ENCODE measurements around the gene EXOC3L2.

DNA sequence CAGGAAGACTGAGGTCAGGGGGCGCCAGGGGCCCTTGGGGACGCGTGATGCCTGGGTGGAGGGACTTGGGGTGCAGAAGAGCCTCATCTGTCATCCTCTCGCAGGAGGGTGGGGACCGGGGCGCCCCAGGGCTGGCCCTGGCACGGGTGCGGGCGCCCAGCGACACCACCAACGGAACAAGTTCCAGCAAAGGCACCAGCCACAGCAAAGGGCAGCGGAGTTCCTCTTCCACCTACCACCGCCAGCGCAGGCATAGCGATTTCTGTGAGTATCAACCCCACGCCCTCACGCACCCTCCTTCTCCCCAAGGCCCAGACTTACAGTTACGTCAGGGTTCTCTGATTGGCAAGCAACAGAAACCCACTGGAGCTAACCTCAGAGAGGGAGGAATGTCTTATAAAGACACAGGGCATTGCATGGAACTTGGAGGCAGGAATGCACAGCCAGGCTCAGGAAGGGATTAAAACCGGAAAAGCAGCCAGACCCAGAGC, 35.3 kb upstream of the EXOC3L2 start:
- TF ChIP-seq JUN (IDR thresholded peaks at IDR 0.05; ENCODE audit: low read depth, low read length): no peak
- TF ChIP-seq BRCA1 (IDR thresholded peaks at IDR 0.05; ENCODE audit: low read depth, low read length): no peak
- TF ChIP-seq CHD2 (IDR thresholded peaks at IDR 0.05; ENCODE audit: low read length): no peak
- TF ChIP-seq EP300 (IDR thresholded peaks at IDR 0.05; ENCODE audit: borderline replicate concordance in 1 of 2, low read depth in 2 of 2, low read length in 2 of 2): no peak
- no peak for TF ChIP-seq SAP30 (IDR thresholded peaks at IDR 0.05; ENCODE audit: insufficient read depth, insufficient replicate concordance, low read length)
- TF ChIP-seq SP1 (IDR thresholded peaks at IDR 0.05; ENCODE audit: low read depth, low read length): no peak
- no peak for TF ChIP-seq MAX (IDR thresholded peaks at IDR 0.05)
- TF ChIP-seq, protein P1, sequence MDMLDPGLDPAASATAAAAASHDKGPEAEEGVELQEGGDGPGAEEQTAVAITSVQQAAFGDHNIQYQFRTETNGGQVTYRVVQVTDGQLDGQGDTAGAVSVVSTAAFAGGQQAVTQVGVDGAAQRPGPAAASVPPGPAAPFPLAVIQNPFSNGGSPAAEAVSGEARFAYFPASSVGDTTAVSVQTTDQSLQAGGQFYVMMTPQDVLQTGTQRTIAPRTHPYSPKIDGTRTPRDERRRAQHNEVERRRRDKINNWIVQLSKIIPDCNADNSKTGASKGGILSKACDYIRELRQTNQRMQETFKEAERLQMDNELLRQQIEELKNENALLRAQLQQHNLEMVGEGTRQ (IDR thresholded peaks at IDR 0.05; ENCODE audit: low read length): no peak
- no peak for TF ChIP-seq HDAC2 (IDR thresholded peaks at IDR 0.05; ENCODE audit: borderline replicate concordance in 1 of 2, low read depth in 2 of 2, low read length in 2 of 2)
- no peak for TF ChIP-seq TAF1 (IDR thresholded peaks at IDR 0.05; ENCODE audit: low read depth, low read length)
- no peak for TF ChIP-seq CEBPB (IDR thresholded peaks at IDR 0.05; ENCODE audit: low read depth, low read length)
- TF ChIP-seq EGR1 (IDR thresholded peaks at IDR 0.05; ENCODE audit: borderline replicate concordance, low read depth, low read length): no peak

Measured in H1 (cell line).